Superior temporal gyrus (tissue), 1 donor: ENCODE data around the gene OR2C3.
"Not testable (repeated sequence)": the region's sequence is repeated elsewhere in the genome, so short reads cannot be mapped to it uniquely, and the experiment has no call there.

Source experiments
- DNase-seq: peaks from one replicate; pipeline ENCODE4 v3.0.0-alpha.2; 2016; ENCODE audit errors: extremely low spot score

OR2C3 gene

GRCh38 chr1:247517795-247518612, 18.2 kb downstream of the OR2C3 start:
- no peak for DNase-seq

GRCh38 chr1:247506831-247507230, 29.4 kb downstream of the OR2C3 start:
- no peak for DNase-seq

- DNase-seq, result no peak
Observed at GRCh38 chr1:247500865-247501264, 35.4 kb downstream of the OR2C3 start.

GRCh38 chr1:247496581-247497285, 39.5 kb downstream of the OR2C3 start:
- DNase-seq, result no peak

GRCh38 chr1:247494767-247495166, 41.5 kb downstream of the OR2C3 start:
- DNase-seq, result no peak

- no peak for DNase-seq
Observed at GRCh38 chr1:247493106-247493505, 43.1 kb downstream of the OR2C3 start.

- no peak for DNase-seq
Observed at GRCh38 chr1:247491328-247491727, 44.9 kb downstream of the OR2C3 start.

GRCh38 chr1:247487057-247487456, 49.2 kb downstream of the OR2C3 start:
- peak; percentile 73 for DNase-seq

GRCh38 chr1:247482747-247483146, 53.5 kb downstream of the OR2C3 start:
- DNase-seq, result no peak

- not testable (repeated sequence) for DNase-seq
Observed at GRCh38 chr1:247476328-247477058, 59.7 kb downstream of the OR2C3 start.

- DNase-seq, result no peak
Observed at GRCh38 chr1:247475793-247476192, 60.4 kb downstream of the OR2C3 start.
